ENCODE results near the gene ATP2C1. TPM values are rescaled to one million over a fixed set of nuclear protein-coding genes. Genes with fewer than 3 reads are reported as not detected.

ATP2C1 gene
- total RNA-seq, 4 donors from 2014 or later: 53.0 to 63.7 (median 60.2) TPM

DNA sequence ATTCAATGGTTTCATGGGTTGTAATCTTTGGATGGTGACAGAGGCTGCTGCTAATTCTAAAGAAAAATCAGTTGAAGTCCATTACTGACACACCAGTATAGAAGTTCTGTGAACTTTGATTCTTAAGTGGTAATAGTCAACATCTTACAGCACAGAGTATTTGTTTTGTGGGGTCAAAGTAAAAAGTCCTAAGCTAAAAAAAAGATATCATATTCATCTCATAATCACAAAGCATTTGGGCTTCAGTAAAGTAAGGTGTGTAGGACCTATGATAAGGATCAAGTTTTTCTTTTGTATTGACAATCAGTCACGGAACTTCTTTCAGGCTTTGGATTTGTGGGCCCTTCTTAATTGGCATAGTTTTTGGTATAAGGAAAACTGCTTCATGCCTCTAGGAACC, 131.7 kb downstream of the ATP2C1 start:
- WGBS, 2 donors: 51 to 58% methylated on average over 1 of the region's 1 CpG
- no peak for TF ChIP-seq POLR2A (IDR thresholded peaks at IDR 0.05)
- TF ChIP-seq, protein P1, sequence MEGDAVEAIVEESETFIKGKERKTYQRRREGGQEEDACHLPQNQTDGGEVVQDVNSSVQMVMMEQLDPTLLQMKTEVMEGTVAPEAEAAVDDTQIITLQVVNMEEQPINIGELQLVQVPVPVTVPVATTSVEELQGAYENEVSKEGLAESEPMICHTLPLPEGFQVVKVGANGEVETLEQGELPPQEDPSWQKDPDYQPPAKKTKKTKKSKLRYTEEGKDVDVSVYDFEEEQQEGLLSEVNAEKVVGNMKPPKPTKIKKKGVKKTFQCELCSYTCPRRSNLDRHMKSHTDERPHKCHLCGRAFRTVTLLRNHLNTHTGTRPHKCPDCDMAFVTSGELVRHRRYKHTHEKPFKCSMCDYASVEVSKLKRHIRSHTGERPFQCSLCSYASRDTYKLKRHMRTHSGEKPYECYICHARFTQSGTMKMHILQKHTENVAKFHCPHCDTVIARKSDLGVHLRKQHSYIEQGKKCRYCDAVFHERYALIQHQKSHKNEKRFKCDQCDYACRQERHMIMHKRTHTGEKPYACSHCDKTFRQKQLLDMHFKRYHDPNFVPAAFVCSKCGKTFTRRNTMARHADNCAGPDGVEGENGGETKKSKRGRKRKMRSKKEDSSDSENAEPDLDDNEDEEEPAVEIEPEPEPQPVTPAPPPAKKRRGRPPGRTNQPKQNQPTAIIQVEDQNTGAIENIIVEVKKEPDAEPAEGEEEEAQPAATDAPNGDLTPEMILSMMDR (IDR thresholded peaks at IDR 0.05): no peak
- no peak for DNase-seq (ENCODE audit: low spot score in 2 of 2)
- intact Hi-C loops (cut with DNase I; ENCODE audit: low total_unique reads): no loop called here
- H3K4me3 ChIP-seq (ENCODE audit: low read depth, poor library complexity, severe bottlenecking): no peak overlapping the region

DNA sequence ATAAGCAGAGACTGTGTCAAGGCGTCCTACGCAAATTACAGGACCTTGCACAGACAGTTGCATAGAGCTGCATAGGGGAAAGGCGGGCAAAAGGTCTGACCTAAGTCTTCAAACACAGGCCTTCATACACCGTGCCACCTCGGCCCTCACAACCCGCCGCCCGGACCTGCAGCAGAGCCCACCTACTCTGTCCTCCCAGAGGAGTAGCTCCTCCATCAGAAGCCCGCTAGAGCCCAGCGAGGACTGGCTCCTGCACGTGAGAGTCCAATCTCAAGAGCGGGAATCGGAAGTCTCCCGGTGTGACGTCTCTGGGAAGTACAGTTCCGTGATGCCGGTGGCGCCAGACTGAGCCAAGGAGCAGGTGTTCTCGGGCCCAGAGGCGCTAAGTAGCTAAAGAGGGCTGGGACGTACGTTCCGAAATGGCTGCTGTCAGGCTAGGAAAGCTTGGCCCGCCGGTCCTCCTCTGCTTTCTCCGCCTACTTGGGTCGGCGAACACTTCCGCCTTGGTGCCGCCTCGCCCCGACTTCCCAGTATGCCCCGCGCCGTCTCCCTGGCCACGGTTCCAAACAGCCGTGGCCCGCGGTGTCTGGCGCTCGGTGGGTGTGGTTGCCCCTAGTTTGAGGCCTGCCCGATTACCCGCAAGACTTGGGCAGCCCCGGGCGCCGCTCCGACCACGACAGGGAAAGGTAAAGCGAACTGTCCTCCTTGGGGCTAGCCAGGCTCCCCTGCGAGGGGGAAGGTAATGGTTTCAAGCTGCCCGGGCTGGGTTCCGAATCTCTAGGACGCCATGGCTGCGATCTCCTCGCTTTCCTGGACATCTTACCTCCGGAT, 132.7 kb downstream of the ATP2C1 start, which contains the start of the genes ASTE1 and NEK11:
ASTE1 (minus strand) TSS at position 505 of the 831 bp plus-strand sequence. CDS start 1,519 bp downstream, outside the sequence.
NEK11 (plus strand) TSS at position 557 of the 831 bp plus-strand sequence. CDS start 2,832 bp downstream, outside the sequence.
- intact Hi-C loops (cut with DNase I; ENCODE audit: low total_unique reads): no loop called here
- no peak for TF ChIP-seq POLR2A (IDR thresholded peaks at IDR 0.05)
- TF ChIP-seq, protein P1 (IDR thresholded peaks at IDR 0.05): no peak
- H3K4me3 ChIP-seq (ENCODE audit: low read depth, poor library complexity, severe bottlenecking): peak within 1 kb of the TSS; percentile 73
- peak; percentile 89 to 98 for DNase-seq (ENCODE audit: low spot score in 2 of 2)
- WGBS, 2 donors: 0% methylated on average over 17 to 32 of the region's 56 CpGs

DNA sequence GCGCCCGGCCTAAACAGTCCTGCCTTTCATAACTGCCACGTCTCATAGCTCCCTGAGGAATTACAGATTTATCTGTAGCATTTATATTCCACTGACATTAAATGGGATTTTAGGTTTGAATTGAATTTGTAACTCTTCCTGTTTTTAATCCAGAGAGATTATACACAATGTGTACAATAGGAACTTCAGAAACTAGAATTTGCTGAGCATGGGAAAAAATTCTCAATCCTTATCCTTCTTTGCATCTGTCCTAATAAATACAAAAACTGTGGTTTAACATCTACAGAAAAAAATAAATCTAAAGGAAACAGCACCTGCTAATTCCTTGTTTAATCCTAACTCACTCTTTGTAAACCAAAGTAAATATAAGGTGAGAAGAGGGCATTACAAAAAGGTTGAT, 135.0 kb downstream of the ATP2C1 start:
- DNase-seq (ENCODE audit: low spot score in 2 of 2): no peak
- H3K4me3 ChIP-seq (ENCODE audit: low read depth, poor library complexity, severe bottlenecking): no peak overlapping the region
- TF ChIP-seq, protein P1 (IDR thresholded peaks at IDR 0.05): no peak
- TF ChIP-seq POLR2A (IDR thresholded peaks at IDR 0.05): no peak
- 93 to 99% methylated on average over 3 of the region's 3 CpGs for WGBS, 2 donors
- intact Hi-C loops (cut with DNase I; ENCODE audit: low total_unique reads): no loop called here

DNA sequence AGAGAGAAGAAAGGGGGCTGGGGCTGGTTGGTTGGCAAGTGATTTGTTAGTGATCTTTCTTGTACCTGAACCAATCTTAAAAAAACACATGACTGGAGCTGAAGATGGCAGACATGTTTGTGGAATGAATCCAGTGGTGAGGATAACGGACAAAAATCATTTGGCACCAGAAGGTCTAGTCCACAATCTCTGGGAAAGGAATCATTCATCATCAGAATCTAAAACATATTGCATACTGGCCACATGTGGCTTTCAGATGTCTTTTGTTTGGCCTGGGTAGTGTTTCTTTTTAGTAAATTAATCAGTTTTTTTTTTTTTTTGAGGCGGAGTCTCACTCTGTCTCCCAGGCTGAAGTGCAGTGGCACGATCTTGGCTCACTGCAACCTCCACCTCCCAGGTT, 137.8 kb downstream of the ATP2C1 start:
- no peak for TF ChIP-seq POLR2A (IDR thresholded peaks at IDR 0.05)
- no peak for DNase-seq (ENCODE audit: low spot score in 2 of 2)
- WGBS, 2 donors: 73 to 74% methylated on average over 3 of the region's 3 CpGs
- intact Hi-C loops (cut with DNase I; ENCODE audit: low total_unique reads): no loop called here
- H3K4me3 ChIP-seq (ENCODE audit: low read depth, poor library complexity, severe bottlenecking): no peak overlapping the region

DNA sequence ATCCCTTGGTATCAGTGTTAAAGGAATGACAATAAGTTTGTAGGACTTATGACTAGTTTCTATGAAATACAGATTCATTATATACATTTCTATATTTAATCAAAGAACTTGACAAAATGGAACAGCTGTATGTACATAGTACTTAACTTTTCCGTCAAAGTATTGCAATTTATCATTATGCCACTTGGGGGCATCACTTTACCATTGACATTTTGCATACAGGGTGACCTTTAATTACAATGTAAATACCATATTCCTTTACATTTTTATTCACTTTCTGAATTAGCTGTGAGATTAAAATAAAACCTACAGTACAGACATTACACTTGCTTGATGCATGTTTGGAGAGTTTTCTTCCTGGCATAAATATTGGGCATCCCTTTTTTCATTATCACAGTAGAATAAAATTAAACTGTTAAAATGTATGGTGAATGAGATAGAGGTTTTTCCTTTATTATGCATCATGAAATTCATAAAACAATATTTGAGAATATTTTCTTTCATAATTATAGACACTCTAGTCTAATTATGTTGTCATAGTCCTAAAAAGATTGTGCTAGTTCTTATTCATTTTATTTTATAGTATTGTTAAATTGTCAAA, 139.7 kb downstream of the ATP2C1 start:
- DNase-seq (ENCODE audit: low spot score in 2 of 2): no peak
- no peak overlapping the region for H3K4me3 ChIP-seq (ENCODE audit: low read depth, poor library complexity, severe bottlenecking)
- TF ChIP-seq, protein P1 (IDR thresholded peaks at IDR 0.05): no peak
- TF ChIP-seq POLR2A (IDR thresholded peaks at IDR 0.05): no peak
- 31 to 38% methylated on average over 1 of the region's 1 CpG for WGBS, 2 donors
- intact Hi-C loops (cut with DNase I; ENCODE audit: low total_unique reads): no loop called here

DNA sequence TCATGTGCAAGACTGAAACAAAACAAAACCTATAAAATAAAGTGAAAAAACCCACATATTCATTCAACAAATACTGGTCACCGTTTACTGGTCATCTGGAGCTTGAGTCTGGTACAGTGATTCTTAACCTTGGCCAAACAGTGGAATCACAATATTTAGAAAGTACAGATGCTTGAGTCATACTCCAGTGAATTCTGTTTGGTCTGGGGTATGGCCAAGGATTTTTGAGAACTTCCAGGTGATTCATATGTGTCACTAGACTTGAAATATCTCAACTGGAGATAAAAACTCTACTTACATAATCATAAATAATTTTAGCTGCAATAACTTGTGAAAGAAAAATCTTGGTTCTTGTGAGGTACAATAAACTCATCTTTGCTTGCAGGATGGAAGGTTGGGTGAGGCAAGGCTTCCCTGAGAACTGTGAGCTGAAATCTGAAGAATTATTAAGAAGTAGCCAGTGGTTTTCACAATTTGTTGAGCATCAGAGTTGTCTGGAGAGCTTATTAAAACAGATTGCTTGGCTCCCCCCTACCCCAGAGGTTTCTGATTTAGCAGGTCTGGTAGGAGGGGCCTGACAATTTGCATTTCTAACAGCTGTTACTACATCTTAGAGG, 142.4 kb downstream of the ATP2C1 start:
- intact Hi-C loops (cut with DNase I; ENCODE audit: low total_unique reads): no loop called here
- no peak overlapping the region for H3K4me3 ChIP-seq (ENCODE audit: low read depth, poor library complexity, severe bottlenecking)
- TF ChIP-seq POLR2A (IDR thresholded peaks at IDR 0.05): no peak
- TF ChIP-seq, protein P1 (IDR thresholded peaks at IDR 0.05): no peak
- DNase-seq (ENCODE audit: low spot score in 2 of 2): no peak
- 45 to 57% methylated on average over 1 of the region's 1 CpG for WGBS, 2 donors

All from lower leg skin (tissue), 4 donors.